ENCODE measurements around the gene GLI3.

DNA sequence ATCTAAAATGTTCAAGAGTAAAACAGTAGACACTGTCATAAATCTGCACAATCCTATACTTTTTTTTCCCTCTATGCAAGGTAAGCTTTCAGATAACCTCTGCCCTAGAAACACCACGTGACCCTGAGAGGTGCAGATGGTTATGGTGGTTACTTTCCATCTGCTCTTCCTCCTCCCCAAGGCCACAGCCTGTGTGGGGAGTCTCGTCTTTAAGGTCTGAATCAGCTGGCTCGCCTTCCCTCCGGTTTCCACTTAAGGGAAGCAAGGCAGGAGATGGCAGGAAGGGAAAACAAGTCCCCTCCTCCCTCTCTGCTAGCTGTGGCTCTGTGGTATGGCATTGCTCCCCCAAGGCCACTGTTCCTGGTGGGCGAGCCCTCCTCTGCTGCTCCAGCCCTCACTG is 181.8 kb downstream of the GLI3 start:
- TF ChIP-seq RAD21 (conservative IDR thresholded peaks at IDR 0.05 in 1 of 2, IDR thresholded peaks at IDR 0.05 in 1 of 2) (no peak), SMC3 (IDR thresholded peaks at IDR 0.05) (no peak), POLR2A (IDR thresholded peaks at IDR 0.05; ENCODE audit: low read length) (no peak), BHLHE40 (IDR thresholded peaks at IDR 0.05; ENCODE audit: low read depth, low read length) (no peak), POLR2AphosphoS2 (conservative IDR thresholded peaks at IDR 0.05; ENCODE audit: low read length) (no peak), MYC (IDR thresholded peaks at IDR 0.05; ENCODE audit: borderline replicate concordance, low read length) (no peak), RCOR1 (IDR thresholded peaks at IDR 0.05; ENCODE audit: low read depth, low read length) (no peak)
- TF ChIP-seq, protein P1, sequence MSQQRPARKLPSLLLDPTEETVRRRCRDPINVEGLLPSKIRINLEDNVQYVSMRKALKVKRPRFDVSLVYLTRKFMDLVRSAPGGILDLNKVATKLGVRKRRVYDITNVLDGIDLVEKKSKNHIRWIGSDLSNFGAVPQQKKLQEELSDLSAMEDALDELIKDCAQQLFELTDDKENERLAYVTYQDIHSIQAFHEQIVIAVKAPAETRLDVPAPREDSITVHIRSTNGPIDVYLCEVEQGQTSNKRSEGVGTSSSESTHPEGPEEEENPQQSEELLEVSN (IDR thresholded peaks at IDR 0.05; ENCODE audit: borderline replicate concordance, low read depth), result no peak
- TF ChIP-seq, protein P2, sequence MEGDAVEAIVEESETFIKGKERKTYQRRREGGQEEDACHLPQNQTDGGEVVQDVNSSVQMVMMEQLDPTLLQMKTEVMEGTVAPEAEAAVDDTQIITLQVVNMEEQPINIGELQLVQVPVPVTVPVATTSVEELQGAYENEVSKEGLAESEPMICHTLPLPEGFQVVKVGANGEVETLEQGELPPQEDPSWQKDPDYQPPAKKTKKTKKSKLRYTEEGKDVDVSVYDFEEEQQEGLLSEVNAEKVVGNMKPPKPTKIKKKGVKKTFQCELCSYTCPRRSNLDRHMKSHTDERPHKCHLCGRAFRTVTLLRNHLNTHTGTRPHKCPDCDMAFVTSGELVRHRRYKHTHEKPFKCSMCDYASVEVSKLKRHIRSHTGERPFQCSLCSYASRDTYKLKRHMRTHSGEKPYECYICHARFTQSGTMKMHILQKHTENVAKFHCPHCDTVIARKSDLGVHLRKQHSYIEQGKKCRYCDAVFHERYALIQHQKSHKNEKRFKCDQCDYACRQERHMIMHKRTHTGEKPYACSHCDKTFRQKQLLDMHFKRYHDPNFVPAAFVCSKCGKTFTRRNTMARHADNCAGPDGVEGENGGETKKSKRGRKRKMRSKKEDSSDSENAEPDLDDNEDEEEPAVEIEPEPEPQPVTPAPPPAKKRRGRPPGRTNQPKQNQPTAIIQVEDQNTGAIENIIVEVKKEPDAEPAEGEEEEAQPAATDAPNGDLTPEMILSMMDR (IDR thresholded peaks at IDR 0.05), result no peak
- TF ChIP-seq, protein P3, sequence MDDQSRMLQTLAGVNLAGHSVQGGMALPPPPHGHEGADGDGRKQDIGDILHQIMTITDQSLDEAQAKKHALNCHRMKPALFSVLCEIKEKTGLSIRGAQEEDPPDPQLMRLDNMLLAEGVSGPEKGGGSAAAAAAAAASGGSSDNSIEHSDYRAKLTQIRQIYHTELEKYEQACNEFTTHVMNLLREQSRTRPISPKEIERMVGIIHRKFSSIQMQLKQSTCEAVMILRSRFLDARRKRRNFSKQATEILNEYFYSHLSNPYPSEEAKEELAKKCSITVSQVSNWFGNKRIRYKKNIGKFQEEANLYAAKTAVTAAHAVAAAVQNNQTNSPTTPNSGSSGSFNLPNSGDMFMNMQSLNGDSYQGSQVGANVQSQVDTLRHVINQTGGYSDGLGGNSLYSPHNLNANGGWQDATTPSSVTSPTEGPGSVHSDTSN (IDR thresholded peaks at IDR 0.05), result no peak
- TF ChIP-seq, protein P4, sequence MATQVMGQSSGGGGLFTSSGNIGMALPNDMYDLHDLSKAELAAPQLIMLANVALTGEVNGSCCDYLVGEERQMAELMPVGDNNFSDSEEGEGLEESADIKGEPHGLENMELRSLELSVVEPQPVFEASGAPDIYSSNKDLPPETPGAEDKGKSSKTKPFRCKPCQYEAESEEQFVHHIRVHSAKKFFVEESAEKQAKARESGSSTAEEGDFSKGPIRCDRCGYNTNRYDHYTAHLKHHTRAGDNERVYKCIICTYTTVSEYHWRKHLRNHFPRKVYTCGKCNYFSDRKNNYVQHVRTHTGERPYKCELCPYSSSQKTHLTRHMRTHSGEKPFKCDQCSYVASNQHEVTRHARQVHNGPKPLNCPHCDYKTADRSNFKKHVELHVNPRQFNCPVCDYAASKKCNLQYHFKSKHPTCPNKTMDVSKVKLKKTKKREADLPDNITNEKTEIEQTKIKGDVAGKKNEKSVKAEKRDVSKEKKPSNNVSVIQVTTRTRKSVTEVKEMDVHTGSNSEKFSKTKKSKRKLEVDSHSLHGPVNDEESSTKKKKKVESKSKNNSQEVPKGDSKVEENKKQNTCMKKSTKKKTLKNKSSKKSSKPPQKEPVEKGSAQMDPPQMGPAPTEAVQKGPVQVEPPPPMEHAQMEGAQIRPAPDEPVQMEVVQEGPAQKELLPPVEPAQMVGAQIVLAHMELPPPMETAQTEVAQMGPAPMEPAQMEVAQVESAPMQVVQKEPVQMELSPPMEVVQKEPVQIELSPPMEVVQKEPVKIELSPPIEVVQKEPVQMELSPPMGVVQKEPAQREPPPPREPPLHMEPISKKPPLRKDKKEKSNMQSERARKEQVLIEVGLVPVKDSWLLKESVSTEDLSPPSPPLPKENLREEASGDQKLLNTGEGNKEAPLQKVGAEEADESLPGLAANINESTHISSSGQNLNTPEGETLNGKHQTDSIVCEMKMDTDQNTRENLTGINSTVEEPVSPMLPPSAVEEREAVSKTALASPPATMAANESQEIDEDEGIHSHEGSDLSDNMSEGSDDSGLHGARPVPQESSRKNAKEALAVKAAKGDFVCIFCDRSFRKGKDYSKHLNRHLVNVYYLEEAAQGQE (IDR thresholded peaks at IDR 0.05), result no peak
